Prostate gland (tissue), 2 donors: ENCODE results near the gene MYBPC2. TPM values are rescaled to one million over a fixed set of nuclear protein-coding genes. Genes with fewer than 3 reads are reported as not detected.

ENCODE experiments used
- DNase-seq: peaks from one replicate; pipeline ENCODE4 v3.0.0-alpha.2; 2019; ENCODE audit warnings: low spot score
- H3K27ac ChIP-seq, 2 donors: fragments of 200-600 bp; sonication (generic); 2 replicates each; pipeline ENCODE4 v1.5.1; 2017 to 2019
- H3K27me3 ChIP-seq: fragments of 200-600 bp; sonication (generic); replicated peaks from 2 replicates; pipeline ENCODE4 v1.5.1; 2019; ENCODE audit not compliant: insufficient read depth
- H3K36me3 ChIP-seq, 2 donors: fragments of 200-600 bp; sonication (generic); 1 replicate in 1 of 2; 2 replicates in 1 of 2; pipeline versions ENCODE4 v1.5.1 to v1.8.1; 2017 to 2019
- H3K4me1 ChIP-seq: fragments of 200-600 bp; sonication (generic); replicated peaks from 2 replicates; pipeline ENCODE4 v1.5.1; 2019
- H3K4me3 ChIP-seq, 2 donors: fragments of 200-600 bp; sonication (generic); 2 replicates each; pipeline ENCODE4 v1.5.1; 2017 to 2019
- H3K9me3 ChIP-seq: fragments of 200-600 bp; sonication (generic); 2 replicates; pipeline ENCODE4 v1.5.1; 2017
- CTCF ChIP-seq, 4 experiments: fragments of 200-600 bp in 2 of 4; fragments of 450-650 bp in 2 of 4; sonication (generic) in 2 of 4; IDR thresholded peaks; 1 replicate in 3 of 4; 2 replicates in 1 of 4; pipeline ENCODE4 v1.5.1; 2016 to 2019; ENCODE audit warnings: antibody characterized with exemption in 4 of 4, mild to moderate bottlenecking in 2 of 4, moderate library complexity in 2 of 4
- POLR2A ChIP-seq: fragments of 450-650 bp; IDR thresholded peaks from one replicate; pipeline ENCODE4 v1.6.1; 2016; ENCODE audit warnings: antibody characterized with exemption, mild to moderate bottlenecking
- POLR2AphosphoS5 ChIP-seq: sonication (generic); formaldehyde crosslinking; IDR thresholded peaks from one replicate; pipeline ENCODE4 v1.6.1; 2017; ENCODE audit warnings: antibody characterized with exemption
- whole genome bisulfite sequencing: methylation state at CpG from one replicate; pipeline ENCODE4 v1.1.5; 2018; 5-methylcytosine and 5-hydroxymethylcytosine counted together
- intact Hi-C: fragments of 100-400 bp; cut with DNase I; formaldehyde crosslinking; loops from one replicate; pipeline ENCODE4 v1.14.2; 2022
- total RNA-seq, 2 donors: library from RNA; depleted of rRNA; stranded (reverse); fragments of >200 nt; gene quantifications; one replicate each; pipeline ENCODE4 v1.1.0, GENCODE V29; 2016

Gene MYBPC2
- total RNA-seq, 2 donors from 2014 or later = 0.09 to 0.34 TPM

- DNase-seq = no peak
- TF ChIP-seq POLR2A (no peak), POLR2AphosphoS5 (no peak), CTCF (IDR thresholded peaks at IDR 0.05) (no peak)
- Histone ChIP-seq H3K4me3 (no peak overlapping the region), H3K9me3 (no peaks in the 10 kb centered on the region), H3K27me3 (no peaks in the 10 kb centered on the region), H3K36me3 (no peaks in the 10 kb centered on the region), H3K27ac (no peak overlapping the region), H3K4me1 (no peaks in the 10 kb centered on the region)
- intact Hi-C loops = no loop called here
- WGBS = 30% methylated on average over 24 of the region's 24 CpGs
Measured at GRCh38 chr19:50489461-50490011, 56.8 kb downstream of the MYBPC2 start.

- intact Hi-C loops = no loop called here
- no peaks in the 10 kb centered on the region for H3K4me1 ChIP-seq
- H3K36me3 ChIP-seq = no peaks in the 10 kb centered on the region
- no peaks in the 10 kb centered on the region for H3K9me3 ChIP-seq
- H3K27me3 ChIP-seq = no peaks in the 10 kb centered on the region
- 96% methylated on average over 18 of the region's 18 CpGs for WGBS
- no peak overlapping the region for H3K27ac ChIP-seq
- DNase-seq = no peak
- no peak overlapping the region for H3K4me3 ChIP-seq
- no peak for TF ChIP-seq POLR2A
- TF ChIP-seq CTCF (IDR thresholded peaks at IDR 0.05) = no peak
Measured at GRCh38 chr19:50490411-50490811, 57.7 kb downstream of the MYBPC2 start.

GRCh38 chr19:50490991-50491472, 58.3 kb downstream of the MYBPC2 start:
- Histone ChIP-seq H3K9me3 (no peaks in the 10 kb centered on the region), H3K4me1 (no peaks in the 10 kb centered on the region), H3K36me3 (no peaks in the 10 kb centered on the region), H3K4me3 (no peak overlapping the region), H3K27ac (no peak overlapping the region), H3K27me3 (no peaks in the 10 kb centered on the region)
- TF ChIP-seq POLR2AphosphoS5 = no peak
- TF ChIP-seq CTCF (IDR thresholded peaks at IDR 0.05) = no peak
- TF ChIP-seq POLR2A = no peak
- no peak for DNase-seq
- intact Hi-C loops = no loop called here
- WGBS = 30% methylated on average over 26 of the region's 26 CpGs

- no peaks in the 10 kb centered on the region for H3K36me3 ChIP-seq
- no peak for DNase-seq
- intact Hi-C loops = no loop called here
Measured at GRCh38 chr19:50492303-50493052, 59.8 kb downstream of the MYBPC2 start.

More at GRCh38 chr19:50492303-50493052, 59.8 kb downstream of the MYBPC2 start:
- TF ChIP-seq CTCF (IDR thresholded peaks at IDR 0.05) (no peak), POLR2AphosphoS5 (no peak), POLR2A (no peak)
- no peaks in the 10 kb centered on the region for H3K27me3 ChIP-seq
- no peaks in the 10 kb centered on the region for H3K9me3 ChIP-seq
- H3K27ac ChIP-seq = no peak overlapping the region
- WGBS = 5% methylated on average over 9 of the region's 12 CpGs
- H3K4me3 ChIP-seq = no peak overlapping the region
- H3K4me1 ChIP-seq = no peaks in the 10 kb centered on the region
